Stimulated activated CD8-positive, alpha-beta memory T cell treated with anti-CD3 and anti-CD28 coated beads, Interleukin-15, amount 100 ng/mL, for 4 hours (primary cell): Measurements from ENCODE around the gene TXNRD2.
"Not testable (repeated sequence)": the region's sequence is repeated elsewhere in the genome, so short reads cannot be mapped to it uniquely, and the experiment has no call there.

Experiments
- DNase-seq, 2 donors: peaks; one replicate each; pipeline ENCODE4 v3.0.0-alpha.2; 2020; ENCODE audit warnings: low read depth in 2 of 2

The TXNRD2 gene

DNA sequence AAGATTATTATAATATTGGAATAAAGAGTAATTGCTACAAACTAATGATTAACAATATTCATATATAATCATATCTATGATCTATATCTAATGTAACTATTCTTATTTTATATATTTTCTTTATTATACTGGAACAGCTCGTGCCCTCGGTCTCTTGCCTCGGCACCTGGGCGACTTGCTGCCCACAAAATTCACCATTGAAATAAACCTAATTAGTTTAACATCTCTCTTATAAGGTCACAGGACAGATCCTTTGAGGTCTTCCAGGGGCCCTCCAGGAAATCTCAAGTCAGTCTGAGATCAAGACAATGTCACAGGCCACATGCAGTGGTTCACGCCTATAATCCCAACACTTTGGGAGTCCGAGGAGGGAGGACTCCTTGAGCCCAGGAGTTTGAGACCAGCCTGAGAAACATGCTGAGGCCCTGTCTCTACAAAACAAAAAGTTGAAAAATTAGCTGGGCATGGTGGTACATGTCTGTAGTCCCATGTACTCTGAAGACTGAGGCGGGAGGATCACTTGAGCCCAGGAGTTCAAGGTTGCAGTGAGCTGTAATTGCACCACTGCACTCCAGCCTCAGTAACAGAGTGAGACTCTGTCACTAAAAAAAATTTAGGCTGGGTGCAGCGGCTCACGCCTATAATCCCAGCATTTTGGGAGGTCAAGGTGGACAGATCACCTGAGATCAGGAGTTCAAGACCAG lies 6.6 kb upstream of the TXNRD2 start:
- no peak for DNase-seq

DNA sequence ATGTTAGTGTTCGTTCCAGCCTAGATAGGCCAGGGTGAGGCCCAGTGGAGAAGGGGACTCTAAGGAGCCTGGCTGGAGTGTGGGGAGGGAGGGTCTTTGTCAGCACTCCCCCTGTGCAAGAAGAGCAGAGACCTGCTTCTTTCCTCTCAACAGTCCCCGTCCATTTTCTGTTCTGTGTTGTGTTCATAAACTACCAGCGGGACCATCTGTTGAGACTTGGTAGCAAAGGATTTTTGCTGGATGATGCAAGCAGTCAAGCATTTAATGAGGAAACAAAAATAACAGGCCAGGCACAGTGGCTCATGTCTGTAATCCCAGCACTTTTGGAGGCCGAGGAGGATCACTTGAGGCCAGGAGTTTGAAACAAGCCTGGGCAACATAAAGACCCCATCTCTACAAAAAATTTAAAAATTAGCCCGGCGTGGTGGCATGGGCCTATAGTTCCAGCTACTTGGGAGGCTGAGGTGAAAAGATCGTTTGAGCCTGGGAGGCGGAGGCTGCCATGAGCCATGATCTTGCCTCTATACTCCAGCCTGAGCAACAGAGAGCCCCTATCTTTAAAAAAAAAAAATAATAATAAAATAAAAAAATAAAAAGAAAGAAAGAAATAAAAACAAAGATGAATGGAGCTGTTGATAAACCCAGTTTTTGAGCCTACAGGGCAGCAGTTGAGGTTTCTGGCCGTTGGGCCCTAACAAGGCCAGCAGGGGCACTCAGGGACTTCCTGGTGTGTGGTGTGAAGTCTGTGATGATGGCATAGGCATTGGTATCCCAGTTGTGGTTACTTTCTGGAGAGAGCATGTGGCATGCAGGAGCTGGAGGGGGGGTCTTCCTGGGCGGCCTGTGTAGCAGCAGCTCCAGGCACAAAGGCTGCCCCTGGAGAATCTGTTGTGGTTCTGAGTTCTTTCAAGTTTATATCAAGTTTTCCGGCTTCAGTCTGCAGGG lies 1.7 kb upstream of the TXNRD2 start:
- DNase-seq: no peak

DNA sequence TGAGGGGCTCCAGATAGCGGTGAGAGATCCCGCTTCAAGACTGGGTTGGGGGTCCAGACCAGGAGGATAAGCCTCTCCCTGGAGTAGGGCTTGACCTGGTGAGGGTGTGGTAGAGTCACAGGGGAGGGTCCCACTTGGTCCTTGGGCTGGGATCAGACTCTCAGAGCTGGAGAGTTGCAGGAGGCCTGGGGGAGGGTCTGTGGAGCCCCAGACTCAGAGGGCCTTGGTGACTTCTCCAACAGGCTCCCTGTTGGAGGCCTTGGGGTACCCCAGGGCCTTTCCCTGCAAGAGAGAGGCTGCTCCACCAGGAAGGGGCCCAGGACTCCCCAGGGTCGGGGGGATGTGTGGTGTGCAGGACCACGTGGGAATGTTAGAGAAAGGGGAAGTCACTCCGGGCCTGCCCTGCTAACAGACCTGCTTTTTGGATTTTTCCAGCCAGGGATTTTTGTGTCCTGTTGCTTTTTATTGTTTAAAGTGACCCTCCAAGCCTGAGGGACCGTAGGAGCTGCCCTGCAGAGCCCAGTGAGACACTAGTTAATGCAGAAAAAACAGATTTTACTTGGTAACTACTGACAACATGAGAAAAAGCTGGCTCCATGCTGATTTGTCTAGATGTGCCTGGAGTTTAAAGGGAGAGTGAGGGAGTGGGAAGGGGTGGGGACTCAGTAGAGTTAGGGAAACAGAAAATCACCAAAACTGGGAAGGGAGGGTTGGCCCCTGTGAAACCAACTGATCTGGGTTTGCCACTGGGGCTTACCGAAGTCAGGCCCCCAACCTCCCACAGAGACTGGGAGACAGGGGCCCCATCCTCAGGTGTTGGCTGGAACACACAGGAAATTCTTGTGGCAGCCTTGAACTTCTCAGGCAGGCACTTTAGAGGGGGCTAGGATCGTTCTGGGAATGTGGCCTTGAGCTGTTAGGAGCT lies 801 bp upstream of the TXNRD2 start:
- no peak for DNase-seq

DNA sequence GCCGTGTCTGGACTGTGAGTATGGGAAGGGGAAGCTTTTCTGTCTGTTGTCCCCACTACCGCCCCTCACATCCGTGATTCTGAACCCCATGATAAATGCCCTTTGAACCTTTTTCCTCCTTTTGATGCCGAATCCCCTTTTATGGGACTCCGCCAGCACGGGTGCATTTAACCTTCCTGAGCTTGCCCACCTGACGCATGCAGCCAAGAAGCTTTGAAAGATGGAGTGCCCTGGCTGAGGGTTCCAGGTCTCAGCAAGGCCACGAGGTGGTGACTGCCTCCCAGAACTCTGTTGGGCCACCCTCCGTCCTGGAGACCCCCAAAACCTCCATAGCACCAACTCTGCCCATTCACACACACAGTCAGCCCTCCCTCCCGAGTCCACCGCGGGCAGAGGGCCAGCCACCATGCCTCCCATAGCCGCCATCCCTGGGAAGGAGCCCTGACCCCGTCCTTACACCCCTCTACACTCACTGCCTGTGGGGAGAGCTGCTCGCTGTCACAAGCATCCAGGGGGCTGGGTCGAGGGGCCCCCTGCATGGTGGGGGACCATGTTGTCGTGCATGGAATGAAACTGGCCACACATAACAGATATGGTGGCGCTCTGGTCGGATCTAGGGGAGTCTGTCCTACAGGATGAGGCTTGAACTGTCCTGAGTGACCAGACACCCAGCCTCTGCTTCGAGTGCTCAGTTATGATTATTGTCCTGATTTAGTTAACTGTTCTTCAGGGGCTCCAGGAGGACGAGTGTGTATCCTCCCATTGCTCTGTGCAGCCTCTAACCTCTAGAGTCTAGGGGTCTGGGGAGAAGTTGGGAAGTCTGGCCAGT lies 868 bp downstream of the TXNRD2 start:
- no peak for DNase-seq

DNA sequence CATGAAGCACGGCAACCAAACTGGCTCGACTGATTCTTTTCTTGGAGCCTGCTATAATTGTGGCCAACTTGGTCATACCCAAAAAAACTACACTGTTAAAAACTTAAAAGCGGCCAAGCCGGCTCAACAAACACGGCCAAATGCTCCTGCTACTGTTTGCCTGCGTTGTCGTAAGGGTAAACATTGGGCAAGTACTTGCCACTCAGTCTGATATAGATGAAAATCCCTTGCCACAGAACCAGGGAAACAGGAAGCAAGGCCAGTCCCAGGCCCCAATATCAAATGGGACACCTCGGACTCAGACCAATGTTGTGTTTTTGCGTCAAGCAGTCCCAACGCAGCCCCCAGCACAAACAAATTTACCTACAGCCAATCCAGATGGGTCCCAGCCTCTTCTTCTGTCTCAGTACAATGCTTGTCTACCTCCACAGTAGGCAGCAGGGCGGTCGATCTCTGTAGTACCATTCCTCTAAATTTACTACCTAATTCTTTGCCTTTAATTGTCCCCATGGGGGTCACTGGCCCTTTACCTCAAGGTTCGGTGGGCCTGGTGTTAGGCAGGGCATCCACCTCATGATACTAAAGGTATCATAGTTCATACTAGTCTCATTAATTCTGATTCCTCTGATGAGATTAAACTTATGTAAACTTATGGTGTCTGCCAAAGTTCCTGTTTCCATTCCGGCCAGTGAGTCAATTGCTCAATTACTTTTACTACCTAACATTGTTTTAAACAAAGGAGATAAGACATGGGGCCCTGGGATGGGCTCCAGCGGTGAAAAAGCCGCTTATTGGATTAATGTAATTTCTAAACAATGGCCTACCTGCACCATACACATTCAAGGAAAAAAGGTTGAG lies 3.8 kb downstream of the TXNRD2 start:
- DNase-seq: no peak

DNA sequence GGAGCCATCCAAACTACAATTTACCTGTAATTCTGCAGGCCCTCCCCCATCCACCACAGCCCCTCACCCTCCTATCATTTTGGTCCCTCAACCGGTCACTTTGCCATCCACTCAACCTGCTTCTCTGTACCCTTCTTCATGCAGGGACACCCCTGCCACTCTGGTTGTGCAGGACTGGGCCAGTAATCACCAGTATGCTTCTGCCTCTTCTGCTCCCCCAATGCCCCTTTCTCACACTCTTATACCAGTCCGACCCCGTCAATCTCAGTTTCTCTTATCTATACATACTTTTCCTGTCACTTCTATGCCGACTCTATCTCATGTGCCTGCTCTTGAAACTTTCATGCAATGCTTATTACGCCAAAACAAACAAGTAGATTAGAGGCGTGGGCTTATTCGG lies 5.1 kb downstream of the TXNRD2 start:
- DNase-seq: no peak

DNA sequence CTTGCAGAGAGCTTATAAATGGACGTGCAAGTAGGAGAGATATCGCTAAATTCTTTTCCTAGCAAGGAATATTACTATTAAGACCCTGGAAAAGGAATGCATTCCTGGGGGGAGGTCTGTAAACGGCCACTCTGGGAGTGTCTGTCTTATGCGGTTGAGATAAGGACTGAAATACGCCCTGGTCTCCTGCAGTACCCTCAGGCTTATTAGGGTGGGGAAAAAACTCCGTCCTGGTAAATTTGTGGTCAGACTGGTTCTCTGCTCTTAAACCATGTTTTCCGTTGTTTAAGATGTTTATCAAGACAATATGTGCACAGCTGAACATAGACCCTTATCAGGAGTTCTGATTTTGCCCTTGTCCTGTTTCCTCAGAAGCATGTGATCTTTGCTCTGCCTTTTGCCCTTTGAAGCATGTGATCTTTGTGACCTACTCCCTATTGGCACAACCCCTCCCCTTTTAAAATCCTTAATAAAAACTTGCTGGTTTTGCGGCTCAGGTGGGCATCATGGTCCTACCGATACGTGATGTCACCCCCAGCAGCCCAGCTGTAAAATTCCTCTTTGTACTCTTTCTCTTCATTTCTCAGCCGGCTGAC lies 6.4 kb downstream of the TXNRD2 start:
- not testable (repeated sequence) for DNase-seq

DNA sequence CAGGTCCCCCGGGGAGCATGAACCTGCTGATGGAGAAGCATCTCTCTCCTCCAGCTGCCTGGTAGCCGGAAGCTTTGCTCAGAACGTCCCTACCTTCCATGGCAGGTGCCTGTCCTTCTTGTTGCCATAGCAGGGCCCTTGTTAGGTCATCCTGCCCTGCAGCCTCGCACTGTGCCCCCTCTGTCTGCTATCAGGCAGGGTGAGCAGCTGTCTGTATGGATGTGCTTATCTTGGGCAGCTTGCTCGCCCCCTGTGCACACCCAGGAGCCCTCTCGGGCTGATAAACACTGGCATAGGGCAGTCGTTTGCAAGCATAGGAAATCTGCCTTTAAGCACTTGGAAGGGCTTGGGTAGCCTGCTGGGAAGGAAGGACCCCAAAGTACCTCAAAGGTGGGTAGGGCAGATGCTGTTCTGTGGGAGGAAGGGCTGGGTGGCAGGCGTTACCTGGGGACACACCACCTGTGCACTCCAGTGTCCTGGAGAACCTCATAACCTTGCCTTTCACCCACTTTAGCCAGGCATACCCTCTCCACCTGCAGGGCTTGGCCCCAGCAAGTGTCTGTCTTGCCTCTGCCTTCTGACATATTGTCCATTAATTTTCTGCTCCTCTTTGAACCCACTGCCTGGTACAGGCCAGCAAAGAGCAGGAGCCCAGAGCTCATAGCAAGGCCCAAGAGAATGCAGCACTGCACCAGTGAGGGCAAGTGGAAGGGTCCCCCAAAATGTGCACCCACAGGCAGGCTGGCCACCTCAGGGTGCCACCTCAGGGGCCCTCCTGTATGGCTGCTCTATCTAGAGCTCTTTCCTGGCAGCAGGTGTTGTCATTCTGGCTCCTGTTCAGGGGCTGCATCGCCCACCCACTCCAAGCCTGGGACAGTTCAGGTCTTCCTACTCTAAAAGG lies 8.0 kb downstream of the TXNRD2 start:
- DNase-seq: no peak

DNA sequence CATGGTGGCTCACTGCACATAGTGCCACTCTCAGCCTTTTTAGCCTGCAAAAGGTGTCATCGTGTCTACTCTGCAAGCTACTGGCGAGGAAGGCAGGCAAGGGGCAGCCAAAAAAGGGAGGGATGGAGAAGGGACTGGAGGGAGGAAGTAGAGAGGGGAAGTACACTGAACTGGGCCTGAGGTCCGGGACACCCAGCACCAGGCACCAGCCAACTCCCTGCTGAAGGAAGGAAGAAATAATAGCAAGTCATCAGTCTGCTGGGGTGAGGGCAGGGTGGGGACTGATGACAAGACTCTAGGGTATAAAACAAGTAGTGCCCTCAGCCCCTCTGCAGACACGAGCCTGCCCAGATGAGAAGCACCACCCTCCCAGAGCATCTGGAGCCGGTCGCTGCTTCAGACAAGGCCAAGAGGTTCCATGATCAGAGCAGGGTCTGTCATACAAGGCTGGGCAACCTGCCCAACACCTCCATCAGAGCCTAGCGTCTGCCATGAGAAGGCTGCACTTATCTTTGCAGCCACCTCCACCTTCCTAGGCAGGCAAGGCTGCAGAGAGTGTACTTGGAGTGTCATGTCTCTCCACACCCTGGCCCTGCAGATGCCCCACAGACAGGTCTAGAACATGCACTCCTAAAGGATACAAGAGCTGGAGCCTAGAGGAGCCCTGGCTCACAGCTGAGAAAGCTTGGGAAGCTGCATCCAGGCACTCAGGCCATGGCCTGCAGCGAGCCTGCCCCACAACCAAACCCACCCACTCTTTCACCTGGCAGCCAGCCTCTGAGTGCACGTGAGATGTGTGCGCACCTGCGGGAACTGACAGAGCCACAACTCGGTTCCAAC lies 9.0 kb downstream of the TXNRD2 start:
- DNase-seq: no peak

DNA sequence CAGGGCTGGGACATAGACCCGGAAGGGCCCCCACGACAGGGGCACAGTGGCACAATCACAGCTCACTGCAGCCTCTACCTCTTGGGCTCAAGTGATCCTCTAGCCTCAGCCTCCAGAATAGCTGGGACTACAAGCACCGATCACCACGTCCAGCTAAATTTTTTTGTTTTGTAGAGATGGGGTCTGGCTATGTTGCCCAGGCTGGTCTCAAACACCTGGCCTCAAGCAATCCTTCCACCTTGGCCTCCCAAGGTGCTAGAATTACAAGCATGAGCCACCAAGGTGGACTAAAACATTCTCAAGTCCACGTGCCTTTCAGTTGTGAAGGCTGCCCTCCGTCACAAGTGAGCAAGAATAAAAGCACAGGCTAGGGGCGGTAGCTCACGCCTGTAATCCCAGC lies 10.1 kb downstream of the TXNRD2 start:
- no peak for DNase-seq

DNA sequence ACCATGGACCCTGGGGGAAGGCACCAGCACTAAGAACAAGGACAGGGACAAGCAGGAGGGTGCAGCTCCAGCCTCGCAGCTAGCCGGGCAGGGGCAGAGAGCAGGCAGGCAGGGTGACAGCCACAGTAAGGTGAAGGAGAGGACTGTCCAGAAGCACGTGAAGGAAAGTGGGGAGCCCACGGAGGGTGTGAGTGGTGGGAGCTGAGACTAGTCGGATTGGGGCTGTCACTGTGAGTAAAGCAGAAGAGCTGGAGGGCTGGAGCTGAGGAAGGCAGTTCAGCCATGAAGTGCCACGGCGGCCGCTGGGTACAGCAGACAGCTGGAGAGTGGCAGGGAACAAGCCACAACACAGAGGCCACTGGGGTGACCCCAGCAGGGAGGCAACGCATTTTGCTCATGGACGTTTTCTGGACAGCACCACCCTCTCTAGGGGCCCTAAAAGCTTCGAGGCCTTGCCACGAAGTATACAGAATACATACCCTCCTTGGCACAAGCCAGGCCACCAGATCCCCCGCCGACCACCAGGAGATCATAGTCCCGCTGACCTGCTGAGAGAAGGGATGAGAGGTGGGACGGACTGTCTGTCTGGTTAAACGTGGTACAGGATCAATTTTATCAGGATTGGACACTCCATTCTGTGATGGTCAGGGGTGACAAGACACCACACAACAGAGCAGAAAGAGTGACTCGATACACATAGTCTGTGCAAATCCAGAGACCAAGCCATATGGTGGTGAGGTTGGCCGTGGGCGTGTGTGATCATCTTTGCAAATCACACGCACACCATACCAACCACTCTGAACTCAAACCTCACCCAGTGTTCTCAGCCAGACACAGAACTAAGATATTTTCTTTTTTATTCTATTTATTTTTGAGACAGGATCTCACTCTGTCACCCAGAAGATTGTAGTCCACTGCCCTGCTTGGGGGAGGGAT lies 10.8 kb downstream of the TXNRD2 start:
- no peak for DNase-seq

DNA sequence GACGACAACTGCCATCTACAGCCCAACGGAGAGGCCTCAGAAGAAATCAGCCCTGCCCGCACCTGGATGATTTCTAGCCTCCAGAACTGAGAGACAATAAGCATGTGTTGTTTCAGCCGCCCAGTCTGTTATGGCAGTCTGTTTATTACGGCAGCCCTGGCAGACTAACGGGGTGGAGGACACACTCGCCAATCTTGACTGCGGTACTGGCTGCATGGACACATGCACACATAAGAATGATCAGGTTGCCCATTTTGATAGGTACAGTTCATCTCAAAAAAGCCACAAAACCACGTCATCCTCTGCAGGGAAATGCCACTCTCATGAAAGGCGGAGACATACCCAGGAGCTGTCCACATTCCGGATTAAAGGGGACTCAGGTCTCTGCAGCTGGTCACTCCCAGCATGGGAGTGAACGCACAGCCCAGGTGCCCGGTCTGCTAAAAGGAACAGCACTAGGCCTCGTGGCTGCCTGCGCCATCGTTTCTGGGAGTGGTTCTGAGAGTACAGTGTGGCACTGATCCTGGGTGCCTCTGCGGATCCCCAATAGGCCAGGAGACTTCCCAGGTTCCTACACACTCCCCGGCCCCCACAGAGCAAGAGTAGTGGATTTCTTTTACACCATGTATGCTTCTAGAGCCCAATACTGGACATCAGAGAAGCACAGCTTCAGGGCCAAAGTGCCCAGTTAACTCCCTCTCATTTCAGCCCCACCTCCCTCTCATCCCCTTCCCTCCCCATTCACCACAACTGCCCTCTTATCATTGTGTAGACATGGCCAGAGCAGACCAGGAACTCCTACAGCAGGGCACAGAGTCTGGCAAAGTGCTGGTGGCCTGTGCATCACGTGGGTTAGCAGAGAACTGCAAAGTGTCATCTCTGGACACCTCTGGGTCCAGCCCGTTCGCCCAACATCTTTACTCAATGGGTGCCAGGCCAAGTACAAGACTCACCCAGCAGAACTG lies 11.8 kb downstream of the TXNRD2 start:
- DNase-seq: no peak

DNA sequence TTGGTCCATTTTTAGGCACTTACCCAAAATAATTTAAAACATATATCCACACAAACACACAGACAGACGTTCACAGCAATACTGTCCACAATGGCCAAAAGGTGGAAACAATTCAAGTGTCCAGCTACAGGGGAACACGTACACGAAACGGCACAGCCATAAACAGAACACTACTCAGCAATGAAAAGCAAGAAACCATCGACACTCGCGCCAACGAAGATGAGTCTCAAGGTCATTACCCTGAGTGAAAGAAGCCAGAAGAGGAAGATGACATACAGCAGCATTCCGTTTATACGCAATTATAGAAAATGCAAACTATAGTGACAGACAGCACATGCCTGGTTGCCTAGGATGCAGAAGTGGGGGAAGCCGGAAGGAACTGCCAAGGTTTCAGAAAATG lies 13.4 kb downstream of the TXNRD2 start:
- no peak for DNase-seq

DNA sequence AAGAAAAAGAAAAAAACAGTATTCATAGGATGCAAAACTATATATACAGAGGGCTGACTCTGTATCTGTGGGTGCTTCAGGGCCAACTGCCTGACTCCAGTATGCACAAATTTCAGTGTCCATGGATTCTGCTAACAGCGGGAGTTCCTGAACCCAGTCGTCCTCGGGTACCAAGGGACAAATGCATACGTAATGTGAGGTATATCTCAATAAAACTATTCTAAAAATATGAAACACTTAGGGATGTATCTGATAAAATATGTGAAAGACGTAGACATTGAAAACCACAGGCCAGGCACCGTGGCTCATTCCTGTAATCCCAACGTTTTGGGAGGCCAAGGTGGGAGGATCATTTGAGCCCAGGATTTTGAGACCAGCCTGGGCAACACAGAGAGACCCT lies 13.9 kb downstream of the TXNRD2 start:
- no peak for DNase-seq

DNA sequence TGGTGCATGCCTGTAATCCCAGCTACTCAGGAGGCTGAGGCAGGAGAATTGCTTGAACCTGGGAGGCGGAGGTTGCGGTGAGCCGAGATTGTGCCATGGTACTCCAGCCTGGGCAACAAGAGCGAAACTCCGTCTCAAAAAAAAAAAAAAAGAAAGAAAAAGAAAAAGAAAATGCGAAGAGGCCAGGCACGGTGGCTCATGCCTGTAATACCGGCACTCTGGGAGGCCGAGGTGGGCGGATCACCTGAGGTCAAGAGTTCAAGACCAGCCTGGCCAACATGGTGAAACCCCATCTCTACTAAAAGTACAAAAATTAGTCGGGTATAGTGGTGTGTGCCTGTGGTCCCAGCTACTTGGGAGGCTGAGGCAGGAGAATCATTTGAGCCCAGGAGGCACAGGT lies 15.6 kb downstream of the TXNRD2 start:
- not testable (repeated sequence) for DNase-seq
